Common myeloid progenitor, CD34-positive (primary cell): ENCODE results near the gene FAM222A.

ENCODE experiments used
- CTCF ChIA-PET: fragments of 350-600 bp; sonication (Branson Sonifier 250); formaldehyde crosslinking; loops from one replicate; lab custom pipeline; 2021; ENCODE audit warnings: antibody characterized with exemption; lab: Charles Lee
- POLR2A ChIA-PET: fragments of 350-600 bp; sonication (Branson Sonifier 250); formaldehyde crosslinking; loops from one replicate; lab custom pipeline; 2021; ENCODE audit warnings: antibody characterized with exemption; lab: Charles Lee
- DNase-seq, 3 donors: peaks; one replicate each; pipeline versions ENCODE4 v3.0.0 to v3.0.0-alpha.2; 2013
- H3K27ac ChIP-seq, 2 experiments: 1 replicate in 1 of 2; 2 replicates in 1 of 2; pipeline ENCODE4 v1.7.0; 2013; ENCODE audit warnings: inconsistent platforms in 2 of 2, low read length in 2 of 2, mild to moderate bottlenecking in 2 of 2, low read depth in 1 of 2, moderate library complexity in 1 of 2; ENCODE audit not compliant: severe bottlenecking in 2 of 2, insufficient read depth in 1 of 2, poor library complexity in 1 of 2
- H3K27me3 ChIP-seq, 5 experiments: replicated peaks in 2 of 5; 1 replicate in 3 of 5; 2 replicates in 2 of 5; pipeline versions ENCODE4 v1.6.1 to v1.7.0; 2013; ENCODE audit warnings: low read length in 4 of 5, mild to moderate bottlenecking in 2 of 5, moderate library complexity in 2 of 5, inconsistent platforms in 1 of 5; ENCODE audit not compliant: insufficient read depth in 5 of 5, control insufficient read depth in 4 of 5
- H3K36me3 ChIP-seq, 4 experiments: 1 replicate in 2 of 4; 2 replicates in 2 of 4; pipeline versions ENCODE4 v1.6.1 to v1.7.0; 2013; ENCODE audit warnings: low read length in 3 of 4, control low read depth in 1 of 4, mild to moderate bottlenecking in 1 of 4; ENCODE audit not compliant: control insufficient read depth in 4 of 4, insufficient read depth in 4 of 4
- H3K4me1 ChIP-seq, 4 experiments: 1 replicate in 3 of 4; 2 replicates in 1 of 4; pipeline versions ENCODE4 v1.6.1 to v1.7.1; 2013; ENCODE audit warnings: low read length in 3 of 4, mild to moderate bottlenecking in 3 of 4, control low read depth in 1 of 4, inconsistent platforms in 1 of 4, moderate library complexity in 1 of 4; ENCODE audit not compliant: control insufficient read depth in 4 of 4, insufficient read depth in 4 of 4; ENCODE audit errors: control extremely low read depth in 1 of 4
- H3K4me3 ChIP-seq, 7 experiments: 1 replicate in 4 of 7; 2 replicates in 3 of 7; pipeline versions ENCODE4 v1.5.1 to v1.7.0; 2013; ENCODE audit warnings: mild to moderate bottlenecking in 7 of 7, low read length in 6 of 7, moderate library complexity in 6 of 7, inconsistent platforms in 2 of 7, low read depth in 2 of 7, control low read depth in 1 of 7; ENCODE audit not compliant: insufficient read depth in 4 of 7, control insufficient read depth in 1 of 7; ENCODE audit errors: extremely low read depth in 1 of 7
- H3K9me3 ChIP-seq, 5 experiments: 1 replicate in 4 of 5; 2 replicates in 1 of 5; pipeline versions ENCODE4 v1.6.1 to v1.7.1; 2013; ENCODE audit warnings: low read length in 4 of 5, mild to moderate bottlenecking in 2 of 5, inconsistent platforms in 1 of 5, low read depth in 1 of 5, moderate library complexity in 1 of 5; ENCODE audit not compliant: control insufficient read depth in 4 of 5, insufficient read depth in 2 of 5; ENCODE audit errors: control extremely low read depth in 1 of 5
- WGBS: methylation state at CpG from one replicate; pipeline ENCODE4 v1.1.5; 2013; ENCODE audit not compliant: insufficient coverage; 5-methylcytosine and 5-hydroxymethylcytosine counted together

FAM222A gene

DNA sequence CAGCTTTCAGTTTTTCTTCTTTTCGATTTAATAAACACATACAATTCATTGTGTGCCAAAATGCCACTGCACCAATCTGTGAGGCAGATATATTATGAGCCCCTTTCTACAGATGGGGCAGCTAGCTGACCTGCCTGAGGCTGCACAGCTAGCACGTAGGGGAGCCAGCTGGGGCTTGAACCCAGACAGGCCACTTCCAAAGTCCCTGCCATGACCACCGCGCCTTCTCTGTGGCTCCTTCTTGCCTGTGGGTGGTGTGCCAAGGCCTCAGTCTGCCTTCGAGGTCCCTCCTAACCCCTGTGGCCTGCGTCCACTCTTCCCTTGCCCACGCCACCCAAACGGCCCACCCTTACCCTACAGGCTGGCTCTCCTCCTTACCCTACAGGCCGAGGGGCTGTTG lies 16.2 kb downstream of the FAM222A start:
- Histone ChIP-seq H3K27me3 (peaks cover 0 to 17% (median 7%) of the 10 kb centered on the region in 5 experiments), H3K4me1 (peaks cover 0 to 5% (median 0%) of the 10 kb centered on the region in 4 experiments), H3K27ac (no peak overlapping the region), H3K9me3 (no peaks in the 10 kb centered on the region), H3K4me3 (no peak overlapping the region), H3K36me3 (no peaks in the 10 kb centered on the region)
- 100% methylated on average over 3 of the region's 9 CpGs for WGBS
- no peak for DNase-seq
- ChIA-PET CTCF (no interaction called here), POLR2A (no interaction called here)

DNA sequence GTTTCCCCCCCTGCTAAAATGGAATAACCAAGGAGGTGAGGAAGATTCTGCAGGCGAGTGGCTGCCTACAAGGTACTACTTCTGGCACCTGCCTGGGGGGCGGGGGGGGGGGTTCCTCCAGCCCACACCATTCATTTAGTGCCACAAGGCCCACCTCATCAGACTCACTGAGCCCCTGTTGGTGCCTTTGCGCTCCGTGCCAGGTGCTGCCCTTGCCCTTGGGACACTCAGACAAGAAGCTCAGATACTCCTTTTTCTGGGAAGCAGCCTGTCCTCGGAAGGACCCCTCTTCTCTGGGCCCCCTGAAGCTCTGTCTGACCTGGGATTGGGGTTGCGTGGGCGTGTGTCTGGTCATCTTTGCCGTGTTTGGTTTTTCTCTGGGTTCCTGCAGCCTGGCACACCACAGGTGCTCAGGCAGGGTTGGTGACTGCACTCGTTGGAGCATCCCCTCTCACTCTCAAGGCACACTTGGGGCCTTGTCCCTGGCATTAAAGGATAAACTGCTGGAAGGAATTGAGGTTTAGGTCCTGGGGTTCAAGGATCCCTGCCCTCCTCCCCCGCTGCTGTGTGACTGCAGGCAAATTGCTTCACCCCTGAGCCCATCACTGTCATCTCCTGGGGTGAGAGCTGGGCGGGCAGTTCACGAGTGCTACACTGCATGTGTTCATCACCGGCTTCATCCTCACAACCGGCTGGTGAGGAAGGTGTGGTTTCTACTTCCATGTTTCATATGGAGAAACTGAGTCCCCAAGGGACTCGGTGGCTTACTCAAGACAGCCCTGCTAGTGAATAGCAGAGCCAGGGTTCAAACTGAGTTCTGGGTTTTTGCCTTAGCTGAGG lies 16.9 kb downstream of the FAM222A start:
- peaks cover 0 to 5% (median 0%) of the 10 kb centered on the region in 4 experiments for H3K4me1 ChIP-seq
- POLR2A ChIA-PET, result no interaction called here

DNA sequence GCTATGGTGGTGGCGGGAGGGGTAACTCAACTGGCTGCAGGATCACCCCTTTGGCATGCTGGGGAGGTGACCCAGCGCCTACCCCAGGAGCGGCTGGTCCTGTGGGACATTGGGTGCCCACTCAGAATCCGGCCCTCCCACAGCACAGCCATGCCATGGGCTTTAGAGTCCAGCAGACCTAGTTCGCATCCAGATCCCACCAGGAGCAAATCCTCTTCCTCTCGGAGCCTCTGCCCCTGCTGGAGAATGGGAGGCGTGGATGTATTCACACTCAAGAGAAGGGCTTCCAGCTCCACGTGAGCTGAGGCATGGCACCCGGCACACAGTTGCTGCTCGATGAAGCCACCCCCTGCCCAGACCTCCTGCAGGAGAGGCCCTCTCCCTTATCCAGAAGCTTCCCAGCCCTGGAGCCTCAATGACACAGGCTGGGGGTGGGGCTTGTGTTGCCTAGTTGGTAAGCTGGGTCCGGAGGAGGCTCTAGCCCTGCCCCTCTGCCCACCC lies 17.7 kb downstream of the FAM222A start:
- DNase-seq, result no peak
- CTCF ChIA-PET, result interaction anchor here (1.2 to 1.3 kb wide), 2 partner anchors 9 kb away, joined by 3 read pairs; no protein-coding TSS in a partner anchor

More for the DNA sequence above, 16.9 kb downstream of the FAM222A start:
- no peaks in the 10 kb centered on the region for H3K36me3 ChIP-seq
- no peak overlapping the region for H3K27ac ChIP-seq
- peaks cover 0 to 24% (median 9%) of the 10 kb centered on the region in 5 experiments for H3K27me3 ChIP-seq
- CTCF ChIA-PET, result no interaction called here
- WGBS, result 89% methylated on average over 15 of the region's 15 CpGs
- no peaks in the 10 kb centered on the region for H3K9me3 ChIP-seq
- no peak overlapping the region for H3K4me3 ChIP-seq
- DNase-seq, result no peak

DNA sequence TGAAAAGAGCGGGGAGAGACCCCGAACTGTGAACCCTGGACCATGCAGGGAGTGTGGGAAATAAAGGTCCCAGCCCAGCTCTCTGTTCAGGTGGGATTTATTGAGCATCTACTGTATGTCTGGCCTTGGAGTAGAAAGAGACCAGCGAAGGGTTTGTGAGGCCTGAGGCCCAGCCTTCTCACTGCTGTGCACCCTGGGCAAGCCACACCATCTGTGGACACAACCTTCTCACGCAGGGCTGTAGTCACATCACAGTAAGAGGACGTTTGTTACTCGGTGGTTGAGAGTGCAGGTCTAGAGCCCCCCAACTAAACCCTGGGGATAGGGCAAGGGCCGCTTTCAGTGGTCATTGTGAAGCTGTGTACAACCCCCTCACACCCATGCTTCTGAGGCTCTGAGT lies 18.2 kb downstream of the FAM222A start:
- H3K27me3 ChIP-seq, result peaks cover 0 to 37% (median 17%) of the 10 kb centered on the region in 5 experiments
- DNase-seq, result no peak
- no peak overlapping the region for H3K4me3 ChIP-seq
- no peaks in the 10 kb centered on the region for H3K36me3 ChIP-seq
- H3K27ac ChIP-seq, result no peak overlapping the region
- H3K4me1 ChIP-seq, result peaks cover 0 to 5% (median 0%) of the 10 kb centered on the region in 4 experiments
- ChIA-PET POLR2A (no interaction called here), CTCF (interaction anchor here (1.2 to 1.3 kb wide), 2 partner anchors 8 to 10 kb away, joined by 3 read pairs; no protein-coding TSS in a partner anchor)
- 96% methylated on average over 6 of the region's 7 CpGs for WGBS
- no peaks in the 10 kb centered on the region for H3K9me3 ChIP-seq

More for the DNA sequence above, 17.7 kb downstream of the FAM222A start:
- H3K4me3 ChIP-seq, result no peak overlapping the region
- POLR2A ChIA-PET, result no interaction called here
- H3K9me3 ChIP-seq, result no peaks in the 10 kb centered on the region
- 85% methylated on average over 6 of the region's 11 CpGs for WGBS
- H3K36me3 ChIP-seq, result no peaks in the 10 kb centered on the region
- peaks cover 0 to 5% (median 0%) of the 10 kb centered on the region in 4 experiments for H3K4me1 ChIP-seq
- no peak overlapping the region for H3K27ac ChIP-seq
- H3K27me3 ChIP-seq, result peaks cover 0 to 32% (median 15%) of the 10 kb centered on the region in 5 experiments

DNA sequence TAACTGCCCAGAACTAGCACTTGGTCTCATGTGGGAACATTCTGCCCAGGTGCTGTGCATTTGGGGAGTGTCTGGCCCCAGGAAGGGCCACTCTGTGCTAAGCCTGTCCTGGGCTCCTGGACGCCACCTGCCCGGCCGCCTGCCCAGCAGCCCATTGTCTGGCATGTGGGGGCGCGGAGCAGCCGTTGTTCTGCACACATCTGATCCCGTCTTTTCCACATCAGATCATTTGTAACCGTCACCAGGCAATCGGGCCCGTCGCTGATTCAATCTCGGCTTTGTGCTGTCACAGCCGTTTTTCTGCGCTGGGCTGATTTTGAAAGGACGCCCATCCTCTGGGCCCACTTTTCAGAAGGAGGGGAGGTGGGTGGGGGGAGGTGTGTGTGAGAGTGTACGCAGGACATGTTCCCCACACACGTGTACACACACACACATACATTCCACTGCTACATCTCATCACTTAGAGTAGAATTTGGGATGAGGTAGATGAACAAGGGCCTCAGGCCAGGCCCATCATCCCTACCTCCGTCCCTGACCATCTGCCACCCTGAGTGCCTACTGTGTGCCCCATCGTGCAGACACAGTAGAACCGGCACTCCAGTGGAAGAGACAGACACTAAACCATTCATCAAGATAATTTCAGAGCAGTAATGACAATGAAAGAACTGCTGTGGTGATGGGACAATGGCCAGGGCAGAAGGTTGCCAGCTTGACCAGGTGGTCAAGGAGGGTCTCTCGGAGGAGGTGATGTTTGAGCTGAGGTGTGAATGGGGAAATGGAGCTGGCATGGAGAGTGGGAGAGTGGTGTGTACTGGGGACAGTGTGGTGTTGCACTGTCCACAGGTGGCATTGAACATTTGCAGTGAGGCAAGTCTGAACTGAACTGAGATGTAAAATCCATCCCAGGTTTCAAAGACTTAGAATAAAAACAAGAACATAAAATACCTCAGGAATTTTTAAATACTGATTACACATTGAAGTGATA lies 19.0 kb downstream of the FAM222A start:
- no peak overlapping the region for H3K4me3 ChIP-seq
- 91% methylated on average over 11 of the region's 21 CpGs for WGBS
- no peak overlapping the region for H3K27ac ChIP-seq
- no peak for DNase-seq
- H3K4me1 ChIP-seq, result peaks cover 0 to 5% (median 0%) of the 10 kb centered on the region in 4 experiments
- ChIA-PET POLR2A (no interaction called here), CTCF (interaction anchor here (1.2 to 1.3 kb wide), 2 partner anchors 7 to 11 kb away, joined by 3 read pairs; no protein-coding TSS in a partner anchor)
- no peaks in the 10 kb centered on the region for H3K9me3 ChIP-seq
- peaks cover 0 to 40% (median 18%) of the 10 kb centered on the region in 5 experiments for H3K27me3 ChIP-seq
- H3K36me3 ChIP-seq, result no peaks in the 10 kb centered on the region

DNA sequence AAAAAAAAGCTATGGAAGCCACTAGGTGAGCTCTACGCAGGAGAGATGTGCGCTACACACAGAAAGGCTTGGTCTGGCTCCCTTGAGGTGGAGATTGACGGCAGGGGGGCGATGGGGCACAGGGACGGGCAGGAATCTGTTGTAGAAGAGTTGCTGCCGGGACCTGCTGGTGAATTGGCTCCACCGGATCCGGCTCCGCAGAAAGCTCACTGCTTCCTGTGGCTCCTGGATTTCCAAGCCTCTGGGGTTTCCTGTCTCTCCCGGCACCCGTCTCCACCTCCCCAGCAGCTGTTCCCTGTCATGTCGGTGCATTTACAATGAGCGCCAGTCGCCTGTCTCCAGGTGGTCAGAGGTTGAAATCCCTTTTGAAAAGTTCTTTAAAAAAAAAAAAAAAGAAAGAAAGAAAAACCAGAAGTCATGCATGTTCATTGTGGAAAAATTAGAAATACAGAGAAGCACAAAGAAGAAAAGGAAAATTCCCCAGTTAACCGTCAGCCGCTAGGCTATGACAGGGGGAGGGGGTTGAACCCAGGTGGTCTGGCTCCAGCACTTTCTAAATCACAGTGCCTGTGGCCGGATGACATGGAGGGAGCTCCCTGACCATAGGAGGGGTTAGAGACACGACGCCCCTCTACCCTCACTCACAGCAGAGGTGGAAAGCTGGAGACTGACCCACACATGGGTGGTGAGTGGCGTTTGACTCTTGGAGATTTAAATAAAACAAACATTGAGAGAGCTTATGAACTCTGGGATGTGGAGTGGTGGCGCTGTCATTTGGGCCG lies 20.8 kb downstream of the FAM222A start:
- H3K27me3 ChIP-seq, result peaks cover 0 to 40% (median 18%) of the 10 kb centered on the region in 5 experiments
- H3K27ac ChIP-seq, result no peak overlapping the region
- 25% methylated on average over 13 of the region's 22 CpGs for WGBS
- H3K4me1 ChIP-seq, result peaks cover 0 to 5% (median 0%) of the 10 kb centered on the region in 4 experiments
- no peak overlapping the region for H3K4me3 ChIP-seq
- CTCF ChIA-PET, result interaction anchor here (0.6 kb wide), 1 partner anchor 20 kb away, joined by 3 read pairs; the partner anchor contains the start of gene FAM222A
- no peaks in the 10 kb centered on the region for H3K36me3 ChIP-seq
- H3K9me3 ChIP-seq, result no peaks in the 10 kb centered on the region
- DNase-seq, result no peak
- POLR2A ChIA-PET, result no interaction called here
